Stimulated activated naive CD8-positive, alpha-beta T cell treated with anti-CD3 and anti-CD28 coated beads, Interleukin-15, amount 100 ng/mL, for 72 hours (primary cell): ENCODE measurements around the gene C9orf152.
A peak's percentile ranks its signal among the peaks of the same experiment; 100 is the strongest.

Experiments
- ATAC-seq: fragments of 150-1000 bp; cut with Tn5 transposase; 2 replicates; pipeline ENCODE4 v1.10.0; 2021; ENCODE audit warnings: mild to moderate bottlenecking, moderate library complexity
- DNase-seq, 2 donors: peaks; one replicate each; pipeline ENCODE4 v3.0.0; 2021 to 2022
- H3K27ac Mint-ChIP-seq, 2 donors: one replicate each; pipeline ENCODE4 v1.8.0; 2022; ENCODE audit warnings: mild to moderate bottlenecking in 2 of 2, mixed read lengths in 2 of 2, moderate library complexity in 2 of 2
- H3K27me3 Mint-ChIP-seq: one replicate; pipeline ENCODE4 v1.8.0; 2022; ENCODE audit warnings: mixed read lengths
- H3K4me1 Mint-ChIP-seq: one replicate; pipeline ENCODE4 v1.8.0; 2022; ENCODE audit warnings: mild to moderate bottlenecking, mixed read lengths
- H3K4me3 Mint-ChIP-seq, 2 donors: one replicate each; pipeline ENCODE4 v1.8.0; 2022; ENCODE audit warnings: mild to moderate bottlenecking in 2 of 2, mixed read lengths in 2 of 2, moderate library complexity in 1 of 2
- H3K9me3 Mint-ChIP-seq, 2 donors: one replicate each; pipeline ENCODE4 v1.8.0; 2022; ENCODE audit warnings: mixed read lengths in 2 of 2

Gene C9orf152

DNA sequence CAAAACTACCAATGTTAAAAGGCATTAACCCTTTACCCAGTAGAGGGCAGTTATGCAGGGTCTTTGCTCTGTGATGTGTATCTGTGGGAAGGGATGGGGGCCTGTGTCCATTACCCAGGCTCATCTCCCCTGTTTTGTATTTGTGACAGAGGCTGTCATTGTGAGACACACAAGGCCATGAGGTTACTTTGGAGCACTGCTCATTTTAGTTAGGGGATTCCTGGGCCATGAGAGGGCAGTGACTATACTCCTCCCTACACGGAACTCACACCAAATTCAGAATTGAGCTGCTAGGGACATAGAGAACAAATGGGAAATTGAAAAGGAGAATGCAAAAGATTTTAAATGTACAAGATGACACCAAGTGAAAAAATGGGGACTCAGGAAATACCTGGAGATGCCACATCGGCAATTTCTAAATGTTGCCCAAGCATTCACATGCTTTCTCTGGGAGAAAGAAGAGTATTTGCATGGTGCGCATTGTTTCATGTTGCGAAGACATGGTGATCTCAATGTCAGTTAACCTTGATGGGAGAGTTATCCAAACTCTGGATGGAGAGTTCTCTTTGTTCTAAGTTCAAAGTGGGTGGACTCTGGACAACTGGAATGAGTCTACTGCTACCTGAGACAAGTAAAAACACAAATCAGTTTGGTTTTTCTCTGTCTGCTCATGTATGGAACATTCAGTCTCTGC lies 32.5 kb downstream of the C9orf152 start:
- no peak for DNase-seq
- Mint-ChIP-seq H3K9me3 (peaks cover 0 to under 1% of the 10 kb centered on the region in 2 donors), H3K27me3 (peaks cover 8% of the 10 kb centered on the region), H3K4me1 (peaks cover 7% of the 10 kb centered on the region), H3K27ac (no peak overlapping the region), H3K4me3 (no peak overlapping the region)
- no peak for ATAC-seq

DNA sequence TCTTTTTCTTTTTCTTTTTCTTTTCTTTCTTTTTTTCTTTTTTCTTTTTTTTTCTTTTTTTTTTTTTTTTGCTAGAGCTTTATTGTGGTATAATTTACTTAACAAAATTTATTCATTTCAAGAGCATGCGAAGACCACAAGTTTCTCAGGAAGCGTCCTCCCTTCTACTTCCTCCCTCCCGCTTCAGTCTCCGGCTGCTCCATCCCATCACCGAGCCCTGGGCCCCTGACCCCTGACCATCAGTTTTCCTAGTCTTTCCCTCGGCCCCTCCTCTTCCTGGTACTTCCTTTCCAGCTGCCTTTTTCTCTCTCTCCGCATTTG lies 34.7 kb downstream of the C9orf152 start:
- DNase-seq (no peak), ATAC-seq (no peak)
- Mint-ChIP-seq H3K9me3 (no peaks in the 10 kb centered on the region), H3K4me3 (peak overlapping the region; percentile 15 to 18), H3K27ac (peak overlapping the region in 1 of 2 donors; percentile 77), H3K27me3 (peaks cover 8% of the 10 kb centered on the region), H3K4me1 (peaks cover 7% of the 10 kb centered on the region)

DNA sequence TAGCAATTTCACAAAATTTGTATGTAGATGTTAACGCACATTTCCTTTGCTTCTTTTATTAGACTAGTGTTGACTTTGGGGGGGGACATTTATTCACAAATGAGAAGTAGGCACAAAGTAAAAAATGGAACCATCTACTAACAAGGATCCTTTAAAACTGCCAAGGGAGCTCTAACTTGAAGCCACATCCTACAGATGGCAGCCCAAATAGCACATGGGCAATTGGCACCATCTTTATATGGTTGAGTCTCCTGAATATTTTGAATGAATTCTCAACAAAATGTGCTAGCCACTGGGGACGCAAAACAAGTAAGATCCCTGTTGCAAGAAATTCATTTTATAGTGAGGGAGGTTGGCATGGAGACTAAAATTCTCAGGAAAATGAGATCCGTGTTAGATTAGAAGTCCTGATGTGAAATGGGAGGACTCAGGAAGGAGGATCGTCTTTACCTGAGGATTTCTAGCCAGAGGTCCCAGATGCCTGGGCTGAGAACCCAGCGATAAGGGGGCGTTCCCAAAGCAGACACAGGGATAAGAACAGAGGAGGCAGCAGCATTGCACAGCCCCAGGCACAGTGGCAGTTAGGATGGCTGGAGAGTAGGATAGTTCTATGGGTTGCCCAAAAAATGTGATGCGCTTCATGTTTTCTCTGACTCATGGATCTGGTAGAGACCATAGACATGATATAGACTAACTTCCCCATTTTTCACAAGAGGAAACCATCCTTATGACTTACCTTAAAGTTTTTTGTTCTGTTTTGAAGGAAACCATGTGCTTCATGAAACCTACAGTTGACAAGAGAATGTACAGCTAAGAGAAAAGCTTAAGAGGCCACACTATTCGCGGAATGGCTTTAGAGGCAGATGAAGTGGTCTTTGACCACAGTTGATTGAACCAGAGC lies 37.4 kb downstream of the C9orf152 start:
- DNase-seq (no peak), ATAC-seq (no peak)
- H3K4me3 Mint-ChIP-seq = no peak overlapping the region
- H3K27me3 Mint-ChIP-seq = peaks cover 8% of the 10 kb centered on the region
- H3K9me3 Mint-ChIP-seq = no peaks in the 10 kb centered on the region
- H3K27ac Mint-ChIP-seq = no peak overlapping the region
- H3K4me1 Mint-ChIP-seq = peaks cover 7% of the 10 kb centered on the region

DNA sequence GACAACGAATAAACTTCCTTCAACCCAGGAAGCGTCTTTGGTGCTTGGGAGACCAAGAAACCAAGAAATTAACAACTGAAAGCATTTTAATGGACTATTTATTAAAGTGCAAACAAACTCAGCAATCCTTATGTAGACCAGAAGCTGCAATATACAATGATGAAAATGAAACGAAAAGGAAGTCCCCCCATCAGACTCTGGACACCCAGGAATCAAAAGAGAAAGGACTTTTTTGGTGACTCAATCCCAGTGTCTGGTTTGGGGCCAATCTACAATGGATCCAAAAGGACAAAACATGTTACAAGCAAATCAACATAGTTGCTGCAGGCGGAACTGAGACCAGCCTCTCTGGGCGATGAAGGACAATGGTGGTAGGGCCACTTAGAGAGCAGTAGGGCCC lies 39.5 kb downstream of the C9orf152 start:
- no peaks in the 10 kb centered on the region for H3K9me3 Mint-ChIP-seq
- H3K4me3 Mint-ChIP-seq = no peak overlapping the region
- DNase-seq (no peak), ATAC-seq (no peak)
- peaks cover 4% of the 10 kb centered on the region for H3K4me1 Mint-ChIP-seq
- H3K27me3 Mint-ChIP-seq = peaks cover 4% of the 10 kb centered on the region
- no peak overlapping the region for H3K27ac Mint-ChIP-seq

DNA sequence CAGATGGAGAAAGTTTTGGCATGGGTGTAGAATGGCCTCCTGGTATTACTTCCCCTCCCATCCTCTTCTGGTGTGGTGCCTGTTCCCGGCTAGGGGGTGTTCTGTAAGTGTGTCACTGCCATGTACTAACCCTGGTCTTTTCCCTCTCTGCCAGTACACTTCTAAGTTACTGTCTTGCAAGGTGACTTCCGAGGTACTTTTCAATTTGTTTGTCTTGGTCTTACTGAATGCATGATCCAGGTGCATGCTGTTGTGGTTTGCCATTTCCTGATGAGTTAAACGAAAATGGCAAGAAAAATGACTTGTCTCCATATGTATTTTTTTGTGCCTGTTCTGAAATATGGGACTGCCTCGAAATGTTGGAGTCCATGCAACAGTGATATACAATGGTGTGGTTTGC lies 46.0 kb downstream of the C9orf152 start:
- DNase-seq = no peak
- Mint-ChIP-seq H3K27ac (peak overlapping the region in 1 of 2 donors; percentile 10), H3K4me1 (peaks cover 27% of the 10 kb centered on the region), H3K9me3 (no peaks in the 10 kb centered on the region), H3K4me3 (no peak overlapping the region), H3K27me3 (peaks cover 11% of the 10 kb centered on the region)
- peak; percentile 21 for ATAC-seq

DNA sequence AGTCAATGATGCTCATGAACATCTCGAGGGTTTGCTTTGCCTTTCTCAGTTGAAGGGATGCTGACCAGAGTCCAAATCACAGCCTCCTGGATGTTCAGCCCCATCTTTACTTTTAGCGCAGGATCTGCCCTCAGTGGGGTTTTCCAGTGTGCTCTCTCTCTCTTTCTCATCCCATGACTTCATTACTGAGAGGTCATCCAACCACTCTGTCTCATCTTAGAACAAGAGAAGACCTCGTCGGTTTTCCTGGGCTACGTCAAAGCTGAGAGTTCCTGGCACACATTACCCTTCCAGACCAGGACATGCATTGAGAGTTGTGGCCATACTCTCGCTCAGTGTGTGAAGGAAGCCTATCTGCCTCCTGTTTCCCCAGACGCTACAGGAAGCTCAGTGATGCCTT lies 47.3 kb downstream of the C9orf152 start:
- DNase-seq (no peak), ATAC-seq (no peak)
- Mint-ChIP-seq H3K4me1 (peaks cover 37% of the 10 kb centered on the region), H3K9me3 (no peaks in the 10 kb centered on the region), H3K4me3 (no peak overlapping the region), H3K27me3 (peaks cover 11% of the 10 kb centered on the region), H3K27ac (peak overlapping the region in 1 of 2 donors; percentile 54)

DNA sequence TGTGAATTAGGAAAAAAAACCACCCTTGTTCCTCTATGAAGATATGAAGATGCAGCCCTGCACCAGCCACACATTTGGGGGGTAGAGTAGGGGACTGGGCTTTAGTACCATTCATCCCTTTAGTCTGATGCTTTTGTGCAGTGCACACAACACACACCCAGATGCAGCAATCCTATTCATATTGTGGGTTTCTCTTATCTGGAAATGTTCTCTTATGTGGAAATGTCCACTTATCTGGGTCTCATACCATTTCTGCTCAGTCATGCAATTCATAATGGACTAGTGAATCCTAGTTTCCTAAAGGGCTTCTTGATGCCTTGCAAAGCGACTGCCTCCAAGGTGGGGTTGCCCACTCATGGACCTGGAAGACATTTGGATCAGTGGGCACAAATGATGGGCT lies 47.8 kb downstream of the C9orf152 start:
- DNase-seq (no peak), ATAC-seq (no peak)
- Mint-ChIP-seq H3K4me3 (no peak overlapping the region), H3K27me3 (peaks cover 11% of the 10 kb centered on the region), H3K27ac (no peak overlapping the region), H3K4me1 (peaks cover 37% of the 10 kb centered on the region), H3K9me3 (no peaks in the 10 kb centered on the region)

DNA sequence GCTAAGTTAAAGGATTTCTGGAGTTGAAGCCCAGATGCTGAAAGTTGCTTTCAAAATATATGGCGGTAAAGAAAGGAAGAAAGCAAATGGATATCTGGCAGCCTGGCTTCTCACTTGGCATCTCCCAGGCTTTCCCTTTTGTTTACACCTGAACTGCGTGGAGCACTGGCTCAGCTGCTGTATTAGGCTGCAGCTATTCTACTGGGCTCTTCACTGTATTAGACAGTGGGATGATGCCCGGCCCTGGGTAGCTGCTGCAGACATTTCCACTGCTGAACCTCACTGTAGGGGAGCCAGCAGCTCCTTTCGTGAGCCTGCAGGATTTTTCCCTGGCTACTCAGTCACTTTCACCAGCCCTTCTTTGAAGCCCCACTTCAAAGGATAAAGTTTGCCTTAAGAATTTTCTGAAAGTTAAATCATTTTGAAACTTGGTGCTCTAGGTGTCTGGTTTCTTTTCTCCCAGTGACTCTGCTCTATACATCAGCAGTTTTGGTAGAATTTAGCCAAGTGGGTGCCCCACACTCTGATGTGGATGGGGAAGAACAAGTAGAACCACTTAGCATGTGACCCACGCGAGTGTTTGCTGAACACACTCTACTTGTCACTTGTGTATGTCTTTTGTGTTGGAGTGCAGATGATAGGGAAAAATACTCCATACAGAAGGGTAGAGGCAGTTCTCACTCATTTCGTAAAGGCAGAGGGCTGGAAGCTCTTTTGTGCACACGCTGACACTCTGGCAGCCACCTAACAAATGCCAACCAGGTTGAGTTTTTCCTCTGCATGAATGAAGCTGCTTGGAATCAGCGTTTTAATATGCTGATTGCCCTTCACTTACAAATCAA lies 49.9 kb downstream of the C9orf152 start:
- DNase-seq (no peak), ATAC-seq (no peak)
- Mint-ChIP-seq H3K27me3 (peaks cover 19% of the 10 kb centered on the region), H3K4me3 (no peak overlapping the region), H3K27ac (peak overlapping the region in 1 of 2 donors; percentile 19), H3K4me1 (peaks cover 37% of the 10 kb centered on the region), H3K9me3 (no peaks in the 10 kb centered on the region)

DNA sequence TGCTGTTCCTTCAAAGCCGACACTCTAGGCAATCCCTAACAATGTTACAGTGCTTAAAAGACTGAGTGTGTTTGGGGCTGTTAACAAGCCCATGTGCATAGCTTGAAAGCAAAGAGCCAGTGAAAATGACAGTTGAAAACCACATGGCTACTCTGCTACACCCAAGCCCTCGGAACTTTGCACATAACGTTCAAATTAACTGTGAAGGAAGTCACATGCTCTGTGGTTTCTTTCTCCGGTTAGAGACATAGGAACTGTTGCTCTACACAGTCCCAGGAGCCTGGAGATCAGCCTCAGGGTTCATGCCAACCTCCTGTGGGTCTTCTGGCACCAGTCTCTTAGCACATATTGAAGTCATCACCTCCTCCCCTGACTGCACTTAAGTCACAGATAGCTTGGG lies 51.1 kb downstream of the C9orf152 start:
- H3K27me3 Mint-ChIP-seq = peaks cover 19% of the 10 kb centered on the region
- peaks cover 32% of the 10 kb centered on the region for H3K4me1 Mint-ChIP-seq
- H3K9me3 Mint-ChIP-seq = no peaks in the 10 kb centered on the region
- ATAC-seq = peak; percentile 83
- no peak overlapping the region for H3K27ac Mint-ChIP-seq
- peak overlapping the region in 1 of 2 donors; percentile 52 for H3K4me3 Mint-ChIP-seq
- peak in 1 of 2 donors; percentile 23 for DNase-seq

DNA sequence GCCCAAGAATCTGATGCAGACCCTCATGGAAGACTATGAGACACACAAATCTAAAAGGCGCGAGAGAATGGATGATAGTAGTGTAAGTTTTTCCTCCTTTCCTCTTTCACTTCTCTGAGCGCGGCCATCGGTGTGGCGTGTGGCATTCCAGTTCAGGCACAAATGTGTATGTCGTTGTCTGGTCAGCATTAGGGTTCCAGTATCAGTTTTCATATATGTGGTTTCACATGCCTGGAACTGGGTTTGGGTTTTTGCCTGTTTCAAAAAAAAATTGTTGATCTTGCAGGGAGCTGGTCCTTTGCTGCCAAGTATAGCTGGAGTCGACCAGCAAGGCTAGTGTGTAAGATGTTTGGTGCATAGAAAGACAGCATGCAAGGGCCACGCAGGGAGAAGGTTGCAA lies 51.5 kb downstream of the C9orf152 start:
- ATAC-seq (peak; percentile 14), DNase-seq (no peak)
- H3K27me3 Mint-ChIP-seq = peaks cover 19% of the 10 kb centered on the region
- no peak overlapping the region for H3K27ac Mint-ChIP-seq
- H3K4me3 Mint-ChIP-seq = no peak overlapping the region
- peaks cover 27% of the 10 kb centered on the region for H3K4me1 Mint-ChIP-seq
- H3K9me3 Mint-ChIP-seq = no peaks in the 10 kb centered on the region

DNA sequence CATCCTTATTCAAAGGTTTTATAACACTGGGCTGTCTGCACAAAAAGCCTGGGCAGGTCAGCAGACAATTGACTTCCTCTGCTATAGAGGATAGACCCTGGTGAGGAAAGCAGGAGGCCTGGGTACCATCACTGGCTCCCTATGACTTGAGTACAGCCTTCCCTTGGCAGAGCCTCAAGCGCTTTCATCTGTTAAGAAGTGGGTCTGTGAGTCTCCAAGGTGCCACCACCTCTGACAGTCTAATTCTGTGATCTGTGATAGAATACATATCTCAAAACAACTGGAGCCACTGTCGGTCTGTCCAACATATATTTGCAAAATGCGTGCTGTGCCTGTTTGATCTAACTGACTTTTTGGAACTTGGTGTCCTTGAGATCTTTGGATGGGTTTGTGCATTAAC lies 52.2 kb downstream of the C9orf152 start:
- ATAC-seq (no peak), DNase-seq (no peak)
- H3K27me3 Mint-ChIP-seq = peaks cover 19% of the 10 kb centered on the region
- peaks cover 26% of the 10 kb centered on the region for H3K4me1 Mint-ChIP-seq
- H3K9me3 Mint-ChIP-seq = peaks cover 0 to 1% of the 10 kb centered on the region in 2 donors
- no peak overlapping the region for H3K4me3 Mint-ChIP-seq
- no peak overlapping the region for H3K27ac Mint-ChIP-seq

DNA sequence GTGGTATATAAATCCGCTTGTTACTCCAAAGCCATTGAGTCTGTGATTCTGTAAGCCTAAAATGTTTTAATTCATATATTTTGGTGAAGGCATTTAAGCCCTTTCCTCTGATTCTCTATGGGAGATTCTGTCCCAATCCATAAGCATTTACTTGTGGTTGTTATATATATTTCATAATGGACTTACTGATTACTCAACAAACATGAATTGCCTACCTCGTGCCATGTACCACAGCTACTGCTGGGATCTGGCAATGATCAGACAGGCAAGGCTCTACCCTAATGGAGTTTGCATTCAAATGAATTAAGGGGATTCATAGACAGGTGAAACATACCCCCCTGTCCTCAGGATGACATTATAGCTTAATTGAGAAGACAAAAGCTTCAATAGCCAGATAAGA lies 54.5 kb downstream of the C9orf152 start:
- Mint-ChIP-seq H3K4me1 (peaks cover 38% of the 10 kb centered on the region), H3K4me3 (no peak overlapping the region), H3K27ac (no peak overlapping the region), H3K9me3 (peaks cover 8 to 11% of the 10 kb centered on the region in 2 donors), H3K27me3 (peaks cover 19% of the 10 kb centered on the region)
- no peak for ATAC-seq
- no peak for DNase-seq

DNA sequence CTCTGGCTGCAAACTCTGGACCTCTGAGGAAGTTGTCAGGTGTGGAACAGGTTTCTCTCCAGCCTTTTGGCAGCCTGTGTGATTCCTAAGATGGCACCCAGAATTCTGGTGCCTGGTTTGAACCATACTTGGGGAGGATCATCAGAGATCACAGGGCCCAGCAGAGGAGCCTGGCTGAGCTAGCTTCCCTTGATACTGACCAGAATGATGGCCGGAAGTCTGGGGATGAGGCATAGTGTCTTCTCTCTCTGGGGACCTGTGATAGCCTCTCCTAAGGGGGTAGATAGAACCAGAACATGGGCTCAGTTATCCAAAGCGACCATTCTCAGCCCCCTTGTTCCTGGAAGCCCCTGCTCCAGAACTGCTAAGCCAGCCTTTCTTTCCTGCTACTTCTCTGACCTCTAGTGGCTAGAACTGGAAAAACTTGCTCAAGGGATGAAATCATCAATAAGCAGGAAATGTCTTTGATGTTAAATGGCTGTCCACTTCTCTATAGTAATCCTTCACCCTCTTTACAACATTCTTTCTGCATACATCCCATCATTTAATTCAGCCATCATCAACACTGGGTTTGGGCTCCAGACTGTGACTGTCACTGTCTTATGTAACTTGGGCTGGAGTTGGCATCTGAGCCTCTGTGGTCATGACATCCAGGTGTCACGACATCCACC lies 55.1 kb downstream of the C9orf152 start:
- Mint-ChIP-seq H3K27me3 (peaks cover 15% of the 10 kb centered on the region), H3K4me1 (peaks cover 38% of the 10 kb centered on the region), H3K9me3 (peaks cover 8 to 11% of the 10 kb centered on the region in 2 donors), H3K4me3 (no peak overlapping the region), H3K27ac (no peak overlapping the region)
- DNase-seq (peak; percentile 11 to 29), ATAC-seq (no peak)
